Activated naive CD8-positive, alpha-beta T cell (primary cell): Measurements from ENCODE around the gene MAMLD1.

Experiments used
- H3K27ac Mint-ChIP-seq: one replicate; pipeline ENCODE4 v1.8.0; 2021; ENCODE audit warnings: mixed read lengths
- H3K27me3 Mint-ChIP-seq: one replicate; pipeline ENCODE4 v1.8.0; 2021; ENCODE audit warnings: mixed read lengths
- H3K36me3 Mint-ChIP-seq: one replicate; pipeline ENCODE4 v1.8.0; 2021; ENCODE audit warnings: mixed read lengths
- H3K4me1 Mint-ChIP-seq: one replicate; pipeline ENCODE4 v1.8.0; 2021; ENCODE audit warnings: low read depth, mixed read lengths
- H3K4me3 Mint-ChIP-seq: one replicate; pipeline ENCODE4 v1.8.0; 2021; ENCODE audit warnings: mild to moderate bottlenecking, mixed read lengths
- H3K9me3 Mint-ChIP-seq: one replicate; pipeline ENCODE4 v1.8.0; 2021; ENCODE audit warnings: low read depth, mixed read lengths

Gene MAMLD1

DNA sequence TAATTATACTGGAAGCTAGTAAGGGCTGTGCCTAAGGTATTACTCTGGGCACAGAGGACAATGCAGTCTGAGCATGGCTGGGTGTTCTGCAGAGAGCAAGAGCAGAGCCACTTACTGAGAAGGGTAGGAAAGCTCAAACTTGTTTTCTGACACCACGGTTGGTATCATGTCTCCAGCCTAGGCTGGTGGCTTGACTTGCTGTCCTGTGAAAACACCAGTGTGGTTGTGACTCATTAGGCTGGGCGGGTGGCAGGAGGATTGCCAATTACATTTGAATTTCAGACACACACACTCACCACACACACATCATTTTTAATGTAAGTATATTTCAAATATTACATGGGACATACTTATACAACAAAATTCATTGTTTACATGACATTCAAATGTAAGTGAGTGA is 185.6 kb downstream of the MAMLD1 start:
- Mint-ChIP-seq H3K4me3 (no peak overlapping the region), H3K36me3 (no peaks in the 10 kb centered on the region), H3K9me3 (no peaks in the 10 kb centered on the region)

GRCh38 chrX:150551963-150552362 is 188.8 kb downstream of the MAMLD1 start:
- H3K27me3 Mint-ChIP-seq = no peaks in the 10 kb centered on the region
- H3K27ac Mint-ChIP-seq = no peak overlapping the region
- H3K4me3 Mint-ChIP-seq = no peak overlapping the region
- H3K4me1 Mint-ChIP-seq = peaks cover 11% of the 10 kb centered on the region
- H3K36me3 Mint-ChIP-seq = no peaks in the 10 kb centered on the region
- H3K9me3 Mint-ChIP-seq = no peaks in the 10 kb centered on the region

More for the DNA sequence above, 185.6 kb downstream of the MAMLD1 start:
- peaks cover 23% of the 10 kb centered on the region for H3K4me1 Mint-ChIP-seq
- H3K27me3 Mint-ChIP-seq = no peaks in the 10 kb centered on the region
- no peak overlapping the region for H3K27ac Mint-ChIP-seq

GRCh38 chrX:150558424-150558823 is 195.3 kb downstream of the MAMLD1 start:
- Mint-ChIP-seq H3K27me3 (no peaks in the 10 kb centered on the region), H3K9me3 (no peaks in the 10 kb centered on the region), H3K4me1 (no peaks in the 10 kb centered on the region), H3K36me3 (no peaks in the 10 kb centered on the region), H3K27ac (no peak overlapping the region), H3K4me3 (no peak overlapping the region)
